Measurements from ENCODE around the gene WSB2.

WSB2 gene

GRCh38 chr12:118061873-118062843 is 1.2 kb upstream of the WSB2 start:
- no peak for DNase-seq (ENCODE audit: low read depth)

GRCh38 chr12:118060301-118061010 is 523 bp downstream of the WSB2 start:
- no peak for DNase-seq (ENCODE audit: low read depth)

GRCh38 chr12:118059341-118060191 is 1.4 kb downstream of the WSB2 start:
- DNase-seq (ENCODE audit: low read depth): no peak

GRCh38 chr12:118058881-118059280 is 2.1 kb downstream of the WSB2 start:
- DNase-seq (ENCODE audit: low read depth): no peak

GRCh38 chr12:118058227-118058626 is 2.8 kb downstream of the WSB2 start:
- no peak for DNase-seq (ENCODE audit: low read depth)

GRCh38 chr12:118055865-118056773 is 4.9 kb downstream of the WSB2 start:
- no peak for DNase-seq (ENCODE audit: low read depth)

GRCh38 chr12:118055144-118055557 is 5.8 kb downstream of the WSB2 start:
- DNase-seq (ENCODE audit: low read depth): no peak

- no peak for DNase-seq (ENCODE audit: low read depth)
Measured at GRCh38 chr12:118053071-118053985, 7.7 kb downstream of the WSB2 start.

- peak; percentile 96 for DNase-seq (ENCODE audit: low read depth)
Measured at GRCh38 chr12:118052324-118053070, 8.5 kb downstream of the WSB2 start.

GRCh38 chr12:118050972-118051910 is 9.7 kb downstream of the WSB2 start:
- DNase-seq (ENCODE audit: low read depth): no peak

- DNase-seq (ENCODE audit: low read depth): no peak
Measured at GRCh38 chr12:118046430-118046829, 14.5 kb downstream of the WSB2 start.

GRCh38 chr12:118044577-118044976 is 16.4 kb downstream of the WSB2 start:
- no peak for DNase-seq (ENCODE audit: low read depth)

- no peak for DNase-seq (ENCODE audit: low read depth)
Measured at GRCh38 chr12:118044075-118044474, 16.9 kb downstream of the WSB2 start.

- DNase-seq (ENCODE audit: low read depth): no peak
Measured at GRCh38 chr12:118042091-118042490, 18.9 kb downstream of the WSB2 start.

GRCh38 chr12:118038137-118038536 is 22.8 kb downstream of the WSB2 start:
- no peak for DNase-seq (ENCODE audit: low read depth)

- no peak for DNase-seq (ENCODE audit: low read depth)
Measured at GRCh38 chr12:118036672-118037411, 24.1 kb downstream of the WSB2 start.
